ENCODE data around the gene STRN.
"Not testable (repeated sequence)": the region's sequence is repeated elsewhere in the genome, so short reads cannot be mapped to it uniquely, and the experiment has no call there.

The STRN gene

GRCh38 chr2:36849265-36849664, 117.1 kb downstream of the STRN start:
- no peak for TF ChIP-seq CTCF (IDR thresholded peaks at IDR 0.05; ENCODE audit: low read depth, low read length)
- H3K4me3 ChIP-seq (ENCODE audit: low read depth, low read length) = no peak overlapping the region

- H3K4me3 ChIP-seq (ENCODE audit: low read depth, low read length) = no peak overlapping the region
- no peak for TF ChIP-seq CTCF (IDR thresholded peaks at IDR 0.05; ENCODE audit: low read depth, low read length)
Observed at GRCh38 chr2:36843838-36844237, 122.5 kb downstream of the STRN start.

GRCh38 chr2:36839976-36840617, 126.2 kb downstream of the STRN start:
- TF ChIP-seq CTCF (IDR thresholded peaks at IDR 0.05; ENCODE audit: low read depth, low read length) = no peak
- no peak overlapping the region for H3K4me3 ChIP-seq (ENCODE audit: low read depth, low read length)

GRCh38 chr2:36834731-36835524, 131.4 kb downstream of the STRN start:
- no peak overlapping the region for H3K4me3 ChIP-seq (ENCODE audit: low read depth, low read length)
- no peak for TF ChIP-seq CTCF (IDR thresholded peaks at IDR 0.05; ENCODE audit: low read depth, low read length)

GRCh38 chr2:36834203-36834602, 132.1 kb downstream of the STRN start:
- no peak overlapping the region for H3K4me3 ChIP-seq (ENCODE audit: low read depth, low read length)
- TF ChIP-seq CTCF (IDR thresholded peaks at IDR 0.05; ENCODE audit: low read depth, low read length) = no peak

- no peak overlapping the region for H3K4me3 ChIP-seq (ENCODE audit: low read depth, low read length)
- no peak for TF ChIP-seq CTCF (IDR thresholded peaks at IDR 0.05; ENCODE audit: low read depth, low read length)
Observed at GRCh38 chr2:36831185-36831584, 135.2 kb downstream of the STRN start.

- not testable (repeated sequence) for H3K4me3 ChIP-seq (ENCODE audit: low read depth, low read length)
Observed at GRCh38 chr2:36824683-36825082, 141.7 kb downstream of the STRN start.
